T-helper 2 cell treated with Interferon-gamma antibody and Interleukin-4, amounts not matched to agents 100 ng/mL and 5 ng/mL, for 36 hours (primary cell): Measurements from ENCODE around the gene TMEM95. TPM values are rescaled to one million over a fixed set of nuclear protein-coding genes. Genes with fewer than 3 reads are reported as not detected.

Source experiments
- intact Hi-C: fragments of 100-400 bp; cut with micrococcal nuclease; formaldehyde crosslinking; loops from one replicate; pipeline ENCODE4 v1.15.1; 2023
- total RNA-seq: library from RNA; stranded (reverse); gene quantifications from 2 replicates; pipeline ENCODE4 v1.2.3, GENCODE V29; 2022

The TMEM95 gene
- total RNA-seq, 1 donor from 2014 or later: not detected

GRCh38 chr17:7396147-7396546 lies 41.2 kb downstream of the TMEM95 start:
- intact Hi-C loops: no loop called here

- intact Hi-C loops: no loop called here
Measured at GRCh38 chr17:7398612-7399011, 43.7 kb downstream of the TMEM95 start.

GRCh38 chr17:7403043-7403726 lies 48.2 kb downstream of the TMEM95 start:
- intact Hi-C loops: loop anchor here (5.0 kb wide), 3 partner anchors 51 to 284 kb away; partner anchors contain the start of genes CTDNEP1, ELP5, KCTD11 and TP53

DNA sequence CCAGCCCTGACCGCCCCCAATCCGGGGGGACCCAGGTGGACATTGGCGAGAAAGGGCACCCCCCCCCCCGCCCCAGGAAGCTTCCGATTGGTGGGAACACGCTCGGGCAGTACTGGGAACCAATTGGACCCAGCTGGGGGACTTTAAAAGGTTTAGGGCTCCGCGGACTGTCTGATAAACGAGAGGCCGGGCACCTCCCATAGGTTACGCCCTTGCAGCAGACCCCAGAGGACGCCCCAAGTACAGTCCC lies 48.7 kb downstream of the TMEM95 start:
- intact Hi-C loops: loop anchor here (5.0 kb wide), 3 partner anchors 51 to 284 kb away; partner anchors contain the start of genes CTDNEP1, ELP5, KCTD11 and TP53

- intact Hi-C loops: loop anchor here (1.0 to 5.0 kb wide), 6 partner anchors 10 to 283 kb away; partner anchors contain the start of genes CTDNEP1, ELP5, KCTD11 and PLSCR3
Measured at GRCh38 chr17:7403977-7404736, 49.2 kb downstream of the TMEM95 start, which contains the start of gene TMEM256. Gene TMEM256 (minus strand): TSS chr17:7404097. CDS start chr17:7404084, 13 bp downstream.

- intact Hi-C loops: loop anchor here (1.0 to 5.0 kb wide), 6 partner anchors 11 to 282 kb away; partner anchors contain the start of genes CTDNEP1, ELP5, KCTD11 and PLSCR3
Measured at GRCh38 chr17:7404737-7405349, 49.9 kb downstream of the TMEM95 start.

- intact Hi-C loops: no loop called here
Measured at GRCh38 chr17:7405350-7406234, 50.6 kb downstream of the TMEM95 start.

DNA sequence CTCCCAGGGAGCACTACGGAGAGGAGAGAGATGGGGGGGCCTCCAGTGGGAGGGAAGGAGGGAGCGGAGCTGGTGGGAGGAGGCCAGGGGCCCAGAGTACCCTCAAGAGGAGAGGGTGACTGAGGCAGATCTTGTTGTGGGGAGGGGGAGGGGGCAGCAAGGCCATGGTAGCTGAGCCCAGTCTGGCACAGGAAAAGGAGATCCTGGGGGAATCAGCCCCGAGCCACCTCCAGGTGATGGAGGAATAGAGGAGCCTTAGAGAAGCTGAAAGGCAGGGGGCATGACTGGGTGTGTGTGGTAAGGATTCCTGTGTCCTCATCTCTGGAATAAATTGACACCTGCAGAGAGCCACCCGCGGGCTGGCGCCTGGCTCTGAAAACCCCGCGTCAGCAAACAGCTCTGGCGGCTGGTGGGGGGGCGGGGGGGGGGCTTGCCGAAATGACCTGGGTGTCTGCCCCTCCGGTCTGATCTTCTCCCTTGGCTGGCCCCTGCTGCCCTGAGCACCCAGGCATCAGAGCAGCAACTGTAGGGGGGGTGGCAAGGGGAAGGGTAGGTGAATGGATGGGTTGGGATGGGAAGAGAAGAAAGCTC lies 51.4 kb downstream of the TMEM95 start:
- intact Hi-C loops: no loop called here

Other genes starting within 250 kb of the TMEM95 start
- not detected in 2 replicates for gene ASGR2, start 240.3 kb upstream of the TMEM95 start, total RNA-seq
- 0.91 and 1.8 TPM in 2 replicates for gene ASGR1, start 175.8 kb upstream of the TMEM95 start, total RNA-seq
- 9.1 and 9.6 TPM in 2 replicates for gene DLG4, start 135.3 kb upstream of the TMEM95 start, total RNA-seq
- 340 and 346 TPM in 2 replicates for gene ACADVL, start 135.2 kb upstream of the TMEM95 start, total RNA-seq
- 46.4 and 51.1 TPM in 2 replicates for gene DVL2, start 120.6 kb upstream of the TMEM95 start, total RNA-seq
- 53.4 and 55.1 TPM in 2 replicates for gene PHF23, start 115.7 kb upstream of the TMEM95 start, total RNA-seq
- gene GABARAP, start 112.7 kb upstream of the TMEM95 start, total RNA-seq: 223 and 242 TPM in 2 replicates
- gene CTDNEP1, start 103.4 kb upstream of the TMEM95 start, total RNA-seq: 170 and 179 TPM in 2 replicates
- gene ELP5, start 102.9 kb upstream of the TMEM95 start, total RNA-seq: 56.5 and 57.8 TPM in 2 replicates
- gene CLDN7, start 92.7 kb upstream of the TMEM95 start, total RNA-seq: 0.32 and 0.39 TPM in 2 replicates
- gene SLC2A4, start 73.4 kb upstream of the TMEM95 start, total RNA-seq: 0.07 TPM in 1 of 2 replicates, not detected in the other
- gene YBX2, start 60.5 kb upstream of the TMEM95 start, total RNA-seq: 1.3 and 1.4 TPM in 2 replicates
- 709 TPM in 2 replicates for gene EIF5A, start 47.5 kb upstream of the TMEM95 start, total RNA-seq
- gene GPS2, start 39.8 kb upstream of the TMEM95 start, total RNA-seq: 78.5 and 83.2 TPM in 2 replicates
- 38.5 and 44.1 TPM in 2 replicates for gene NEURL4, start 25.8 kb upstream of the TMEM95 start, total RNA-seq
- 580 and 590 TPM in 2 replicates for gene ACAP1, start 18.6 kb upstream of the TMEM95 start, total RNA-seq
- 8.2 TPM in 2 replicates for gene KCTD11, start 3.0 kb upstream of the TMEM95 start, total RNA-seq
- gene TNK1, start 25.9 kb downstream of the TMEM95 start, total RNA-seq: 1.2 and 1.4 TPM in 2 replicates
- 141 and 147 TPM in 2 replicates for gene PLSCR3, start 39.4 kb downstream of the TMEM95 start, total RNA-seq
- 54.3 and 56.3 TPM in 2 replicates for gene TMEM256, start 48.9 kb downstream of the TMEM95 start, total RNA-seq
- gene NLGN2, start 52.7 kb downstream of the TMEM95 start, total RNA-seq: 1.2 TPM in 2 replicates
- not detected in 2 replicates for gene SPEM1, start 65.2 kb downstream of the TMEM95 start, total RNA-seq
- not detected in 2 replicates for gene SPEM2, start 70.5 kb downstream of the TMEM95 start, total RNA-seq
- gene SPEM3, start 73.7 kb downstream of the TMEM95 start, total RNA-seq: not detected in 2 replicates
- gene TMEM102, start 80.3 kb downstream of the TMEM95 start, total RNA-seq: 14.4 TPM in 2 replicates
- gene FGF11, start 84.4 kb downstream of the TMEM95 start, total RNA-seq: 5.6 and 5.8 TPM in 2 replicates
- gene CHRNB1, start 89.9 kb downstream of the TMEM95 start, total RNA-seq: 11.0 and 11.4 TPM in 2 replicates
- 21.6 and 22.3 TPM in 2 replicates for gene ZBTB4, start 124.5 kb downstream of the TMEM95 start, total RNA-seq
- not detected in 2 replicates for gene SLC35G6, start 126.3 kb downstream of the TMEM95 start, total RNA-seq
- 192 and 200 TPM in 2 replicates for gene POLR2A, start 129.2 kb downstream of the TMEM95 start, total RNA-seq
- gene TNFSF12, start 193.9 kb downstream of the TMEM95 start, total RNA-seq: 66.6 and 67.0 TPM in 2 replicates
- gene TNFSF13, start 203.6 kb downstream of the TMEM95 start, total RNA-seq: 3.2 TPM in 2 replicates
- 50.9 and 55.3 TPM in 2 replicates for gene SENP3, start 206.8 kb downstream of the TMEM95 start, total RNA-seq
- 8.3 and 9.4 TPM in 2 replicates for gene CD68, start 224.5 kb downstream of the TMEM95 start, total RNA-seq
- gene MPDU1, start 228.7 kb downstream of the TMEM95 start, total RNA-seq: 79.6 and 79.9 TPM in 2 replicates
- gene SOX15, start 234.9 kb downstream of the TMEM95 start, total RNA-seq: 0.25 and 0.50 TPM in 2 replicates